Right renal cortex interstitium (tissue), 3 donors: ENCODE results near the gene RNF187. TPM values are rescaled to one million over a fixed set of nuclear protein-coding genes. Genes with fewer than 3 reads are reported as not detected.

Experiments
- DNase-seq, 3 donors: peaks; one replicate each; pipeline ENCODE4 v3.0.0-alpha.2; 2013; ENCODE audit warnings: low read depth in 3 of 3, low spot score in 2 of 3
- polyA plus RNA-seq, 3 donors: library from polyadenylated mRNA; unstranded; fragments of 120-200 nt; gene quantifications; one replicate each; pipeline ENCODE4 v1.2.1, GENCODE V29; 2013; ENCODE audit not compliant: insufficient read length in 3 of 3

Gene RNF187
- 10 to 100 TPM; 72.0 to 84.1 (median 78.6) TPM for polyA plus RNA-seq

DNA sequence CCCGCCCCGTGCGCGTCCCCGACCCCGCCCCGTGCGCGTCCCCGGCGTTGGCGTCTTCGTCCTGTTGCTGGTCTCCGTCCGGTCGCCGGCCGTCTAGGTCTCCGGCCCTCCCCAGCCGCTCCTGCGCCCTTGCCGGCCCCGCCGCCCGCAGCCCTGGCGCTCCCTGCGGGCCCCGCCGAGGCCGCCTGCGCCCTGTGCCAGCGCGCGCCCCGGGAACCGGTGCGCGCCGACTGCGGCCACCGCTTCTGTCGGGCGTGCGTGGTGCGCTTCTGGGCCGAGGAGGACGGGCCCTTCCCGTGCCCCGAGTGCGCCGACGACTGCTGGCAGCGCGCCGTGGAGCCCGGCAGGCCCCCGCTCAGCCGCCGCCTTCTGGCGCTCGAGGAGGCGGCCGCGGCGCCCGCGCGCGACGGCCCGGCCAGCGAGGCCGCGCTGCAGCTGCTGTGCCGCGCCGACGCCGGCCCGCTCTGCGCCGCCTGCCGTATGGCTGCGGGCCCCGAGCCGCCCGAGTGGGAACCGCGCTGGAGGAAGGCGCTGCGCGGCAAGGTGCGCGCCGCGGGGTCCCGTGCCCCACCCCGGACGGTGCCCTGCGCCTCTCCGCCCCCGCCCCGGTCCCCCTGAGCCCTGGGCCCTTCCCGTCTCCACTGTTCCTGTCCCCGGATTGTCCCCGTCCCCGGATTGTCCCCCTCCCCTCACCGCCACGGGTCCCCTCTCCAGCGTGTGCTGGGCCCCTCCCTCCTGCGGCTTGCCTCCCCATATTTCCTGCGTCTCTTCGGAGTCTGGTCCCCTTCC is at the start of gene RNF187:
Gene RNF187 (plus strand): TSS at position 47 of the 789 bp plus-strand sequence.
- DNase-seq = no peak

DNA sequence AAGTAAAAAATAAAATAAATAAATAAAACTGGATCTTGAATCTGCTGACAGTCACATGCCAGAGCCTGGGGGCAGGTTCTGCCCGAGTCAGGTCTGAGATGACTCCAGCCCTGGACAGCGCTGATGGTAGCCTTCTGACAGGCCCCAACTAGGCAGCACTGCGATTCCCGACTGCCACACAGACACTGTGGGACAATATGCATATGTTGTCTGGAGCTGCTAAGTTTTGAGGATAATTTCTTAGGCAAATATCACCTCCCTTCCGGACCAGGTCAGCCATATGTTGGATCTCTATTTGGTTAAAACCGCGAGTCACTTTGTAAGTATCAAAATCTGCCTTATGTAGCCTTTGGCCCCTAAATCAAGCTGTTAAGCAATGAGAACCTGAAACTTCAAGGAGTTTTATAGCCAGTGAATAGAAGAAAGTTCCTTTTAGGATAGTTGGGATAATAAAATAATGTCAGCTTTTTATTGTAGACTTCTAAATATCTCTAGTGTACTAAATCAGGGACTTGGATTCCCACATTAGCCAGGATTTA is 49.7 kb upstream of the RNF187 start:
- DNase-seq = no peak

GRCh38 chr1:228438266-228438665 is 48.9 kb upstream of the RNF187 start:
- DNase-seq = no peak

DNA sequence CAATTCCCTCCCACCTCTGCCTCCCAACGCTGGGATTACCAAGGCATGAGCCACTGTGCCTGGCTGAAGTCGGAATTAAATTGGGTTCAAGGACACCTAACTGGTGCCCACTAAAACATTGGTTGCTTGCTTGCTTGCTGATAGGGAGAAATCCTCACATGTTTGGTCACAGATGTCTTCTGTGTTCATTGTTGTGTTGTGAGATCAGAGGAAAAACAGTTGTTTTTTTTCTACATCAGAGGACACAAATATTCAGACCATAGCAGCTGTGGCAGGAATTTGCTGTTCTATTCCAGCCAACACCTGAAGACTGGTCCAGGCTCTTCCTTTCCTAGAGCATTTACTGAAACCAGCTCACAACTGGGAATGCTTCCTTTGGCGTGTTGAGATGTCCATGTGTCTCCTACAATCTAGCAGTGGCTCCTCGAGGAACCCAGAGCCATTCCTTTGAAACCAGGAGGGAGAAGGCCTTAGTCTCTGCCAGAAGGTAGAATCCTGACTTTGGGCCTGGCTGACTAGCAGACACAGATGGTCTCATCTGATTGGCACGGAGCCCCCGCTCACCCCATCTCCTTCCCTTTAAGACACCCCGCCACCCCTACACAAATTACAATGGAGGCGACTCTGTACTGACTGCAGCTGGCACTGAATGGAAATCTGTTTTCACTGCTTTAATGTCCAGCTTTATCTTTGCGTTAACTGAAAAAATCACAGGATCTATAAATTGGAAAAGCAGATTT is 46.3 kb upstream of the RNF187 start:
- no peak for DNase-seq

- no peak for DNase-seq
Measured at GRCh38 chr1:228443395-228443794, 43.8 kb upstream of the RNF187 start.

DNA sequence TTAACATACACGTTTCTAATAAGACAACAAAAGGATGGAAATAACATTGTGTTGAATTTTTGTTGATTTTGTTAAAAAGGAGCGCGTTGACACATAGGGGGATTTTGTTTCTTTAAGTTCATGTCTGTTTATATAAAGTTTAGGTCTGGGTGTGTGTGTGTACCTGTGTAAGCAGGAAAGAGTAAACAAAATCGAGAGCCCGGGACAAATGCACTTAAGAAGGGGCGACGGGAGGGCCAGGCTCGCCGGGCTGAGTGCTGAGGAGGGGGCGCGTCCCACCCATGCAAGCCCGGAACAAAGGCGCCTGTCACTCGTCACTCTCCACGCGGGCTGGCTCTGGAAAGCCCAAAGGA is 41.7 kb upstream of the RNF187 start:
- DNase-seq = no peak

DNA sequence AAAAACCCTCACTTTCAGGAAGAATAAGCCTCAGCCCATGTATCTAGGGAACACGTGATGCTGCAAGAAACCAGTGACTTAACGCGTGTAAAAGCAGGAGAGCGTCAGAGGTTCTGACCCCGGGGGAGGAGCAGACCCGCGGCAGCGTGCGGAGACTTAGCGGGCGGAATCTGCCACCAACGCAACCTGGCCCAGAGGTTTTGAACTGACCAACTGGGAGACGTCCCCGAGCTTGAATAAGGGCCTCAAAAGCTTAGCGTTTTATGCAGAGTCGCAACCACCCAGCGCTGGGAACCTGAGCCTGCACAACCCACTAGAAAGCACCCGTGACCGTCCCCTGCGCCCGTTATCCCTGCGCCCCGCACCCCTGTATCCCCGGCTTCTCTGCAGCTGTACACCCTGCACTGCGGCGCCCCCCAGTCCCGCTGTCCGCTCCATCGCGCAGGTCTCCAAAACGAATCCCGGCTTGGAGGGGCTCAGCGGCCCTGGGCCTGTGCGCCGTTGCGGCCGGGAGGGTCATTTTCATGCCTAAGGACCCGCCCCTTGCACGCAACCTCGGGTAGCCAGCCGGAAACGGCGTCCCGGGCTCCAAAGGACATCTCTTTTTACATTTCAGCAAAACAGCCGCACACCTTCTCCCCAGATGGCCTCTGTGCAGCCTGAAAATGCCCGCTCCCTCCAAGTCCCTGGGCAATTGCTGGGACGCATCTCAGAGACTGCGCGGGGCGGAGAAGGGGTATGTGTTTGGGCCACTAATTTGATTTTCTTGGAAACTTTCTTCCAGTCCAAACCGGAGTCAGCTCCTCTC is 41.1 kb upstream of the RNF187 start:
- DNase-seq = no peak

DNA sequence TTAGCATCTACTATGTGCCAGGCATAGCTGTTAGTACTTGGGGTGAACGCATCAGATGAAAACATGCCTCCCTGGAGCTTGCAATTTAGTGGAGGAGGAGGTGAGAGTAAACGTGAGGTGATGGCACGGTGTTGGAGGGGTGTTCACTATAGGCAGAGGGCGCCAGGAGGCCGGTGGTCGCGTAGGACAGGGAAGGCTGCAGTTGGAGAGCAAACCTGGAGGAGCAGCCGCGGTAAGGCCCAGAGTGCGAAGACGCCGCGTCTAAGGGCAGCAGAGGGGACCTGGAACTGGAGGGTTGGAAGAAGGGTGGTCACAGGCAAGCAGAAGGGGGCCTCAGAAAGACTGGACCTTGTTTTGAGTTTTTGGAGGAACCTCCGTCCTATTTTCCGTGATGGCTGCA is 40.3 kb upstream of the RNF187 start:
- DNase-seq = no peak

DNA sequence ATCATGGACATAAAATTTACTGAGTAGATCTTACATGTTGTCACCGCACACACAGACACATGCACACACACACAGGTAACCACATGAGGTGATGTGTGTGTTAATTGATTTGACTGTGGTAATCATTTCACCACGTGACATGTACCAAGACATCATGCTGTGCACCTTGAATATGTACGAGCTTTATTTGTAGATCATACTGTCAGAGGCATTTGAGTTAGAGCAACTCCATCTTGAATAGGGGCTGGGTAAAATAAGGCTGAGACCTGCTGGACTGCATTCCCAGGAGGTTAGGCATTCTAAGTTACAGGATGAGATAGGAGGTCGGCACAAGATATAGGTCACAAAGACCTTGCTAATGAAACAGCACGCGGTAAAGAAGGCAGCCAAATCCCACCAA is 38.8 kb upstream of the RNF187 start:
- no peak for DNase-seq

DNA sequence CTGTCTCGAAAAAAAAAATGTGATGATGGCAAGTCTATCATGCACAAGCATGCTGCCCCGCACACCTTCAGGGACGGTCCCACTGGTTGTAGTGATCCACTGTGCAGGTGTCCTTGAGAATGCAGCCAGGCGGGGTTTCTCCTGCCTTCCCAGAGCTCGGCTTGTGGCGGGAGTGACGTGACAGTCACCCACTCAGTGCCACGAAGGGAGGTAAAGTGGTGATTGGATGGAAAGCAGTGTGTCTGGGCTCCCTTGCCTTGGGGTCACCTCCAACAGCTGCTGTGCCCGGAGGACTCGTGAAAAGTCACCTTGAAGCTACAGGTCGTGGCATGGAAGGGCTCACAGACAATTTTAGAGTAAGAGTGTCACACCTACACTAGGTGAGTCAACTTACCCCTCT is 37.0 kb upstream of the RNF187 start:
- no peak for DNase-seq

GRCh38 chr1:228452194-228453021 is 34.8 kb upstream of the RNF187 start:
- no peak for DNase-seq

DNA sequence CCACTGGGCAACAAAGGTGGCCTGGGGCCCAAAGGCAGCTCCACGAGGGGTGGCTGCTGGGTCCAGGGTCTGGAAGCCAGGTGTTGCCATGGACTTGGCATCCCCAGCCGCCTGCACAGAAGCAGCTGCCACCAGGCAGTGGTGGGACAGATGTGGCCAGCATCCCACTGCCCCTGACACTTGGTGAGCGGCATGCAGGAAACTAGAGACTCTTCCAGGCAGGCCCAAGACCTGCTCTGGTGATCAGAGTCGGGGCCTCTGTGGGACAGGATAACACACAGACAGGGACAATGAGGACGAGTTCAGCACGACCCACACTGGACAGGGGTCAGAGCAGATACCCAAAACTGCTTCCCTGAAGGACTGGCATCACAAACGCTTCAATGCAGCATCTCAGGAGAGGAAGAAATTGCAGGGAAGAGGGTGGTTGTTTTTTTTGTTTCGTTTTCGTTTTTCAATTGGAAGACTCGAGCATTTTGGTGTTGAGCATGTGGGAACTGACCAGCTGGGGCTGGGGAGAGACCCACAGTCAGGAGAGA is 34.1 kb upstream of the RNF187 start:
- DNase-seq = no peak

DNA sequence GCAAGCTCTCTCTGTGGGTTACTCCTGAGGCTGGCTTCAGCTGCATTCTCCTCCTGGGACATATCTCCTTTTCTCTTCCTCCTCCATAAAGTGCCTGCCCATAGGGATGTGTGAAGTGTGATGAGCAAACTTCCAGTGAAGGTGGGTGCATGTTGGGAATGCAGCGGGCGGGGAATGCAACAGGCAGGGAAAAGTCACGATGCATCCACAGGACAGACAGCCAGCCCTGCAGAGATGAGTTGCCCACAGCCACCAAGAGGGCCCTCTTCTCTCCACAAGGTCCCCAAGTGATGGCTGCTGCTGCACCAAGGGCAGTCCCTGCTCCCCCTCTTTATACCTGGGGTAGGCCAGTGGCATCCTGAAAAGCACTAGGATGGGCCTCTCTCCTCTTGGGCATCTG is 33.6 kb upstream of the RNF187 start:
- DNase-seq = no peak

- no peak for DNase-seq
Measured at GRCh38 chr1:228454238-228454637, 32.9 kb upstream of the RNF187 start.

GRCh38 chr1:228455715-228456114 is 31.5 kb upstream of the RNF187 start:
- no peak for DNase-seq

DNA sequence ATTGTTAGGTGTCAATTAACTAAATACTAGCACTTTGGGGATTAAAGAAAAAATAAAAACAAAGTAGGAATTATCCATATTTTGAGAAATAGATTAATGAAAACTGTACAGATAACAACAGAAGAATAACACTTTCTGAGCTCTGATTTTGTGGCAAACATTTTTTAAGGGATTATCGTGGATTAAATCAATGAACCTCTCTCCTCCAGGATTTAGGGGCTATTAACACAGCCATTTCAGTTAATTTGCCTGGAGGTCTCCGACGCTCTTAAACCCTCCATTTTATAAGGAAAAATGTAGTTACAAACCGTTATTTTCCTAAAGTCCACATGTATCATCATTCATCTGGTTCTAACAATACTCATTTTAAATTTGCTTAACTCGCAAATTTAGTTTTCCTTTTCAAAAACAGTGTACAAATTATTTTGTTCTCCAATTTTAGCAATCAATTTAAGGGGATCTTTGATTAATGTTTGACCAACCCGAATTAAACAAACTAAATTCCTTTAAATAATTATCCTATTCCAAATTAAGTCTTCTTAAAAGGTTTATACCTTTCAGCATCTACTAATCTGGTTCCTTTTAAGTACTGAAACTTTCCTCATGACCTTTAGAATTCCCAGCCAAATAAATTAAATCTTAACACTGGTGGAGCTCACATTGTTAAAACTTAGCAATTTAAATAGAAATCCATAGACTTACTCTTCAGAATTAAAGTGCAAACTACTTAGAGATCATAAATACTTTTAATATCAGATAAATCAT is 30.7 kb upstream of the RNF187 start:
- no peak for DNase-seq

DNA sequence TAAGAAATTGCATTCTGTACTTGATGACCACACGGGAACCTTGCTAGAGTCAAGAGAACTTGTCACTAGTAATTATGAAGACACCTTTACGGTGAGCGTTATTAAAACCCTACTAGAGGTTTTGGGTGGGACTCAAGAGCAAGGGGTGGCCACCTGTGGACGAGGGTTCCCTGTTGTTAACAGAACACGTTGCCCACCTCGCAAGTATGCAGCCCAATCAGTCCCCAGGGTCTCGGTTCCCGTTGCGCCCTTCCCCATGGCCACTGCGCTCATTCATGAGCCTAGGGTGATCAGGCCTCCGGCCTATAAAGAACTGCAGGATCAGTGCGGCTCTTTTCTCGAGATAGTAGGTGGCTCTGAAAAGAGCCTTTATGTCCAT is 30.2 kb upstream of the RNF187 start:
- no peak for DNase-seq

GRCh38 chr1:228457396-228458176 is 29.6 kb upstream of the RNF187 start:
- peak; percentile 97 to 99 (median 97) for DNase-seq
